A549 (cell line): Measurements from ENCODE around the gene WDR70. TPM values are rescaled to one million over a fixed set of nuclear protein-coding genes. Genes with fewer than 3 reads are reported as not detected.

Experiments
- ATAC-seq, 2 experiments: fragments of 200-7000 bp in 1 of 2; fragments of >200 bp in 1 of 2; cut with Nextera tagmentation in 1 of 2; cut with Tn5 transposase in 1 of 2; 3 replicates each; pipeline versions ENCODE4 v1.8.0 to v1.9.1; 2018 to 2020; ENCODE audit warnings: mild to moderate bottlenecking in 1 of 2, moderate library complexity in 1 of 2
- CTCF ChIA-PET: fragments of 300-600 bp; sonication (Branson Sonifier 250); formaldehyde crosslinking; extraction: SDS; loops from one replicate; lab custom pipeline; 2021; ENCODE audit warnings: antibody characterized with exemption, inconsistent platforms; lab: Yijun Ruan, JAX
- POLR2A ChIA-PET: fragments of 350-600 bp; formaldehyde crosslinking; extraction: SDS; loops from one replicate; lab custom pipeline; 2021; ENCODE audit warnings: antibody characterized with exemption, inconsistent platforms; lab: Yijun Ruan, JAX
- DNase-seq, 2 experiments: peaks; one replicate each; pipeline versions ENCODE4 v3.0.0 to v3.0.0-alpha.2; 2011 to 2016; ENCODE audit warnings: low read depth in 1 of 2, low spot score in 1 of 2
- FAIRE-seq: peaks from 2 replicates; lab custom pipeline; 2011; peaks lifted over from hg19 to GRCh38; lab: Jason Lieb, UNC
- H3K27ac ChIP-seq, 2 experiments: fragments of >200 bp; sonication (Bioruptor Twin); formaldehyde crosslinking; 3 replicates each; pipeline ENCODE4 v1.5.1; 2016 to 2017
- H3K4me1 ChIP-seq: fragments of >200 bp; sonication (Bioruptor Twin); formaldehyde crosslinking; 3 replicates; pipeline ENCODE4 v1.6.1; 2016
- H3K4me2 ChIP-seq: fragments of >200 bp; sonication (Bioruptor Twin); formaldehyde crosslinking; 3 replicates; pipeline ENCODE4 v1.6.1; 2016
- H3K4me3 ChIP-seq: fragments of >200 bp; sonication (Bioruptor Twin); formaldehyde crosslinking; 3 replicates; pipeline ENCODE4 v1.5.1; 2016
- H3K9me3 ChIP-seq: fragments of >200 bp; sonication (Bioruptor Twin); formaldehyde crosslinking; 3 replicates; pipeline ENCODE4 v1.6.1; 2016
- BHLHE40 ChIP-seq: IDR thresholded peaks from 2 replicates; pipeline ENCODE4 v1.6.1; 2012; ENCODE audit warnings: low read depth, low read length, inconsistent platforms
- EP300 ChIP-seq, 2 experiments: fragments of >200 bp; sonication (Bioruptor Twin); formaldehyde crosslinking; IDR thresholded peaks; 2 replicates in 1 of 2; 3 replicates in 1 of 2; pipeline ENCODE4 v1.6.1; 2016 to 2017
- FOSB ChIP-seq: fragments of 250-450 bp; sonication (Bioruptor Pico); IDR thresholded peaks from 2 replicates; pipeline ENCODE4 v1.5.0; 2020; ENCODE audit warnings: mild to moderate bottlenecking, moderate library complexity
- FOXS1 ChIP-seq: fragments of 250-450 bp; sonication (Bioruptor Pico); IDR thresholded peaks from 2 replicates; pipeline ENCODE4 v1.5.0; 2020; ENCODE audit warnings: mild to moderate bottlenecking, moderate library complexity
- HDAC2 ChIP-seq: fragments of 200-600 bp; sonication (generic); IDR thresholded peaks from 2 replicates; pipeline ENCODE4 v1.6.1; 2016
- HOXA7 ChIP-seq: fragments of 250-450 bp; sonication (Bioruptor Pico); IDR thresholded peaks from 2 replicates; pipeline ENCODE4 v1.5.0; 2020; ENCODE audit warnings: mild to moderate bottlenecking, moderate library complexity
- KDM1A ChIP-seq: fragments of 200-600 bp; sonication (generic); IDR thresholded peaks from 2 replicates; pipeline ENCODE4 v1.6.1; 2016; ENCODE audit warnings: low read depth, mild to moderate bottlenecking
- KDM5A ChIP-seq: fragments of 200-600 bp; sonication (generic); IDR thresholded peaks from 2 replicates; pipeline ENCODE4 v1.6.1; 2016; ENCODE audit warnings: antibody characterized with exemption, mild to moderate bottlenecking
- MYC ChIP-seq: IDR thresholded peaks from 2 replicates; pipeline ENCODE4 v1.6.1; 2012; ENCODE audit warnings: mild to moderate bottlenecking, inconsistent platforms, low read length, improper control_type of control experiment, borderline replicate concordance
- NPAS2 ChIP-seq: fragments of 250-450 bp; sonication (Bioruptor Pico); IDR thresholded peaks from 2 replicates; pipeline ENCODE4 v1.8.0; 2022; ENCODE audit warnings: mild to moderate bottlenecking, moderate library complexity, borderline replicate concordance
- NR3C1 ChIP-seq: fragments of >200 bp; sonication (Bioruptor Twin); formaldehyde crosslinking; IDR thresholded peaks from 3 replicates; pipeline ENCODE4 v1.6.1; 2017
- RAD21 ChIP-seq, 2 experiments: fragments of >200 bp in 1 of 2; sonication (Bioruptor Twin) in 1 of 2; formaldehyde crosslinking in 1 of 2; IDR thresholded peaks in 1 of 2; conservative IDR thresholded peaks in 1 of 2; 2 replicates in 1 of 2; 3 replicates in 1 of 2; pipeline ENCODE4 v1.6.1; 2012 to 2018; ENCODE audit warnings: inconsistent platforms in 1 of 2
- RCOR1 ChIP-seq: fragments of 150-350 bp; IDR thresholded peaks from 2 replicates; pipeline ENCODE4 v1.6.1; 2014; ENCODE audit warnings: antibody characterized with exemption, low read length, low read depth
- SMC3 ChIP-seq: fragments of >200 bp; sonication (Bioruptor Twin); formaldehyde crosslinking; IDR thresholded peaks from 3 replicates; pipeline ENCODE4 v1.6.1; 2018; ENCODE audit warnings: inconsistent platforms
- SREBF2 ChIP-seq: fragments of 450-650 bp; IDR thresholded peaks from 2 replicates; pipeline ENCODE4 v1.6.1; 2014; ENCODE audit warnings: mild to moderate bottlenecking, moderate library complexity
- TP53 ChIP-seq: fragments of 250-450 bp; sonication (Bioruptor Pico); IDR thresholded peaks from 2 replicates; pipeline ENCODE4 v1.5.0; 2021; ENCODE audit warnings: mild to moderate bottlenecking, moderate library complexity
- ZFP36 ChIP-seq: fragments of 450-650 bp; IDR thresholded peaks from 2 replicates; pipeline ENCODE4 v1.6.1; 2014; ENCODE audit warnings: borderline replicate concordance; ENCODE audit not compliant: partially characterized antibody
- WGBS: methylation state at CpG from one replicate; pipeline ENCODE4 v1.1.6; 2017; ENCODE audit errors: missing lambda C conversion rate; 5-methylcytosine and 5-hydroxymethylcytosine counted together
- polyA plus RNA-seq, 4 experiments: library from polyadenylated mRNA; depleted of rRNA in 3 of 4; stranded (reverse); fragments of >200 nt; fragmentation: RNase III in 1 of 4; extraction: RNeasy Plus Mini Kit Qiagen cat#74134 plus additional on column Dnase treatment in 1 of 4; gene quantifications; 2 replicates in 3 of 4; 3 replicates in 1 of 4; pipeline ENCODE4 v1.2.3, GENCODE V29; 2011 to 2017
- TF ChIP-seq, protein P1 (sequence below): fragments of 150-350 bp; IDR thresholded peaks from 2 replicates; pipeline ENCODE4 v1.6.1; 2014; ENCODE audit warnings: low read depth, mild to moderate bottlenecking, low read length
- TF ChIP-seq, protein P2 (sequence below): fragments of >200 bp; sonication (Bioruptor Twin); formaldehyde crosslinking; IDR thresholded peaks from 3 replicates; pipeline ENCODE4 v1.6.1; 2016

The WDR70 gene
- polyA plus RNA-seq, 2 of the 4 experiments (the other 2 are of a cell fraction), result 13.8 to 28.8 TPM

DNA sequence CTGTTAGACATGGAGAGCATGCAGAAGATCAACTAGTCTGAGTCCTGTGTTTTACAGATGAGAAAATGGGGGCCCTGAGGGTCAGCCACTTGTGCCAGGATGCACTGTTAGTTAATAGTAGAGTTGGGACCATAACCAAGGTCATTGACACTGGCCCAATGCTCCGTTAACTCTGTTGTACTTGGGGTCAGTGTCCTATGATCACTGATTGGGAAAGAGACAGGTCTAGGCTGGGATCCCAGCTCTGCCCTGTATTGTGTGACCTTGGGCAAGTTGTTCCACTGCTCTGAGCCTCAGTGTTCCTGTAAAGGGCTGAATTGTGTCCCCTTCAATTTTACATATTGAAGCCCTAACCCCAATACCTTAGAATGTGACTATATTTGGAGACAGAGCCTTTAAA is 390.7 kb downstream of the WDR70 start:
- POLR2A ChIA-PET, result no interaction called here
- no peak overlapping the region for H3K27ac ChIP-seq
- WGBS, result 62% methylated on average over 1 of the region's 1 CpG
- TF ChIP-seq RCOR1, result no peak
- TF ChIP-seq, protein P1, sequence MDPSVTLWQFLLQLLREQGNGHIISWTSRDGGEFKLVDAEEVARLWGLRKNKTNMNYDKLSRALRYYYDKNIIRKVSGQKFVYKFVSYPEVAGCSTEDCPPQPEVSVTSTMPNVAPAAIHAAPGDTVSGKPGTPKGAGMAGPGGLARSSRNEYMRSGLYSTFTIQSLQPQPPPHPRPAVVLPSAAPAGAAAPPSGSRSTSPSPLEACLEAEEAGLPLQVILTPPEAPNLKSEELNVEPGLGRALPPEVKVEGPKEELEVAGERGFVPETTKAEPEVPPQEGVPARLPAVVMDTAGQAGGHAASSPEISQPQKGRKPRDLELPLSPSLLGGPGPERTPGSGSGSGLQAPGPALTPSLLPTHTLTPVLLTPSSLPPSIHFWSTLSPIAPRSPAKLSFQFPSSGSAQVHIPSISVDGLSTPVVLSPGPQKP, result no peak
- no peak for TF ChIP-seq NPAS2 (CRISPR knock-in tag)
- no peak for TF ChIP-seq TP53 (CRISPR knock-in tag)
- no peak for TF ChIP-seq NR3C1
- no peak for TF ChIP-seq SMC3
- TF ChIP-seq FOXS1 (CRISPR knock-in tag), result no peak
- TF ChIP-seq ZFP36, result no peak
- TF ChIP-seq, protein P2, sequence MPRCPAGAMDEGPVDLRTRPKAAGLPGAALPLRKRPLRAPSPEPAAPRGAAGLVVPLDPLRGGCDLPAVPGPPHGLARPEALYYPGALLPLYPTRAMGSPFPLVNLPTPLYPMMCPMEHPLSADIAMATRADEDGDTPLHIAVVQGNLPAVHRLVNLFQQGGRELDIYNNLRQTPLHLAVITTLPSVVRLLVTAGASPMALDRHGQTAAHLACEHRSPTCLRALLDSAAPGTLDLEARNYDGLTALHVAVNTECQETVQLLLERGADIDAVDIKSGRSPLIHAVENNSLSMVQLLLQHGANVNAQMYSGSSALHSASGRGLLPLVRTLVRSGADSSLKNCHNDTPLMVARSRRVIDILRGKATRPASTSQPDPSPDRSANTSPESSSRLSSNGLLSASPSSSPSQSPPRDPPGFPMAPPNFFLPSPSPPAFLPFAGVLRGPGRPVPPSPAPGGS, result no peak
- TF ChIP-seq, all 56 proteins: peak for 0
- ATAC-seq (no peak), FAIRE-seq (no peak), DNase-seq (no peak)
- H3K4me2 ChIP-seq, result no peak overlapping the region
- CTCF ChIA-PET, result no interaction called here
- peaks cover 15% of the 10 kb centered on the region for H3K9me3 ChIP-seq
- no peaks in the 10 kb centered on the region for H3K4me1 ChIP-seq
- no peak overlapping the region for H3K4me3 ChIP-seq

DNA sequence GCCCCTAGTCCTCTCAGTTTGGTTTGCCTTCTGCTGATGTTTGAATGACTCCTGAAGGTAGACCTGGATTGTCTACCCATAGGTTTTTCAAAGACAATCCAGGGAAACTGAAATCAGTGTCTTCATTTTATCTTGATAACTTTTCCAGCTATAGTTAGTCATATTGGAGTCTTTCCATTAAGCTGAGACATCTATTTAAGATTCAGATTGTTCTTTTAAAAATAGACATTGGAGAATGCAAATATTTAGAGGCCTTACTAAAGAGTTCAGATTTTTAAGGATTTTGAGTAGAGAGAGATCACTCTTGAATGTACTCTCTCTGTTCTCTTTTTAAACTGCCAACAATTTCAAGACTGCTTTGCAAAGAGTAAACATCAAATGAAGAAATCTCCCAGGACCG is 391.7 kb downstream of the WDR70 start:
- H3K4me2 ChIP-seq, result no peak overlapping the region
- ChIA-PET POLR2A (no interaction called here), CTCF (no interaction called here)
- WGBS, result 83% methylated on average over 1 of the region's 1 CpG
- no peak for FAIRE-seq
- no peak overlapping the region for H3K4me3 ChIP-seq
- TF ChIP-seq MYC (no peak), BHLHE40 (no peak), RAD21 (conservative IDR thresholded peaks at IDR 0.05 in 1 of 2, IDR thresholded peaks at IDR 0.05 in 1 of 2) (no peak)
- TF ChIP-seq, protein P2, result no peak
- H3K27ac ChIP-seq, result no peak overlapping the region
- no peaks in the 10 kb centered on the region for H3K4me1 ChIP-seq
- no peak for ATAC-seq
- H3K9me3 ChIP-seq, result peaks cover 20% of the 10 kb centered on the region
- no peak for DNase-seq

DNA sequence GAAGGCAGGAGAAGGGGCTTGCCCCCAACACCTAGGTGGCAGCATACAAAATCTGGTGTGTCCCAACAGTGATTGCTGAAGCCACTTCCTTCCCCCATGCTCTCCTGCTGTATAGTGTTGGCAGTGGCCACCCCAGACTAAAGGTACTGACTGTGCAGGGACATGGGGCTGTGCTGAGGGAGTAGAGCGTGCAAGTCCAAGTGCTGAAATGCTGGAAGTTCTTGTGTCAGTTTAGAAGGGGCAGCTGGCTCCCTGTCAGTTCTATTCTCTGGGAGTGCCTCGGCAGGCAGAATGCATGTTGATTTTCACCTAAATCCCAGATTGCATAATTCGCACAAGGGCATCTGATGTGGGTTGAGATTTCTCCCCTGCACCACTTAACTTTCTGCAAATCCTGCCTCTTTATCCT is 392.1 kb downstream of the WDR70 start:
- Histone ChIP-seq H3K9me3 (peaks cover 20% of the 10 kb centered on the region), H3K4me2 (no peak overlapping the region), H3K4me3 (no peak overlapping the region), H3K27ac (no peak overlapping the region), H3K4me1 (no peaks in the 10 kb centered on the region)
- WGBS, result 47% methylated on average over 3 of the region's 3 CpGs
- ATAC-seq, result peak in 1 of 2 experiments; percentile 66; a peak in 1 of 6 replicates
- TF ChIP-seq HDAC2 (no peak), SREBF2 (no peak), BHLHE40 (no peak), EP300 (IDR thresholded peaks at IDR 0.05) (no peak), HOXA7 (no peak), KDM1A (no peak), FOSB (CRISPR knock-in tag) (no peak), KDM5A (no peak)
- TF ChIP-seq, protein P1, result no peak
- ChIA-PET POLR2A (no interaction called here), CTCF (interaction anchor here (1.5 kb wide), 1 partner anchor 13 kb away, joined by 3 read pairs; no protein-coding TSS in a partner anchor)
- DNase-seq, result no peak
- no peak for FAIRE-seq
